GM19467 (cell line): ENCODE results near the gene INTS12.

ENCODE experiments used
- ATAC-seq: cut with Tn5 transposase; IDR thresholded peaks from one replicate; pipeline ENCODE4 v1.9.1; 2021; ENCODE audit warnings: mild to moderate bottlenecking, moderate library complexity; ENCODE audit not compliant: unreplicated experiment

Gene INTS12

DNA sequence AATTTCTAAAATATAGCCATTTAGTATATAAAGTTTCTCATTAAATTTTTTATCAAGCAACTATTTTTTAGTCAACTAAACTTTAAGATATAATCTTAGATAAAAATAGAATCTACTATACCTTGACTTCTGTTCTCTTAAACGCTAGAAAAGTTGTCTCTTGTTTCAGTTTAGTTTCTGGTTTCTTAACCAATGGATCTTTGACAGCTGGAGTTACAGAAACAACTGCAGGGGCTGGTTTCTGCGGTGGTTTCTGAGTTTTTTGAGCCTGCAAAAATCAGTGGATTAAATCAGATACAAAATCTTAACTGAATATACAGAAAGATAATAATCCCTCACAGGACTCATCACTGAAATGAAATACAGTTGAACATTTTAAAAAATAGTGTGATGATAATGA, 21.9 kb downstream of the INTS12 start:
- ATAC-seq, result no peak

- ATAC-seq, result no peak
Measured at GRCh38 chr4:105683038-105683437, 25.5 kb downstream of the INTS12 start.

DNA sequence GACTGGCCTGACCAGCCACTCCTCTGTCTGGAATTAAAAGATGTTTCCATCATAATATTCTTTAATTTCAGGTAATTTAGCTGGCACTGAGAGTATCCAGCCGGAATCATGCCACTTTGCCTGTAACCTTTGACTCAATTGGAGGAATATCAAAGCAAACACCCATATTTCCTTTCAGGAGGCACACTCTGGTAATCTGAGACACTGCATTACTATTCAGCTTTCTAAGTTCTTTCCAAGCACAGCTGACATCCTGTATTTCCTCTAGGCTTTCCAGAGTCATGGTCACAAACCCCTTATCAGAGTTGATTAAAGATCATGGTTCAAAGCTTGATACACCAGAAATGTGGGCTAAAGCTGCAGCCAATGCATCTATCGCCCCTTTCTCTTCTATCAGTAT, 29.3 kb downstream of the INTS12 start:
- no peak for ATAC-seq

GRCh38 chr4:105677709-105678108, 30.8 kb downstream of the INTS12 start:
- ATAC-seq, result no peak

GRCh38 chr4:105674011-105674410, 34.5 kb downstream of the INTS12 start:
- ATAC-seq, result no peak

GRCh38 chr4:105671301-105671700, 37.2 kb downstream of the INTS12 start:
- ATAC-seq, result no peak

DNA sequence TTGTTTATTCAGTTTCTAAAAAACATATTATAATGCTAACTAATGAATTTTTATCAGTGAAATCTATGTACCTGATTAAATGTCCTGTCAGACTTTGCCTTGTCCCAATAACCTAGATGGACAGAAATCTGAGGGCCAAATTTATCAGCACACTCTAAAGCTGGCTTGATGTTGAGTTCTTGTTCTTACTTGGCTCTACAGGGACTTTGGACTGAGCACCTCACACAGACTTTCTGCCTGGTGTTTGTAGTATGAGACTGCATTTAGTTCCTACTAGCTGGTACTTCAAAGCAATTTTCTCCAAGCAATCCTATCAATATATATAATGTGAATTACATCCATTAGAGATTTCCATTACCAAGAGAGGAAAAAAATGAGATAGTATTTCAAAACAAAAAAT, 37.8 kb downstream of the INTS12 start:
- no peak for ATAC-seq

DNA sequence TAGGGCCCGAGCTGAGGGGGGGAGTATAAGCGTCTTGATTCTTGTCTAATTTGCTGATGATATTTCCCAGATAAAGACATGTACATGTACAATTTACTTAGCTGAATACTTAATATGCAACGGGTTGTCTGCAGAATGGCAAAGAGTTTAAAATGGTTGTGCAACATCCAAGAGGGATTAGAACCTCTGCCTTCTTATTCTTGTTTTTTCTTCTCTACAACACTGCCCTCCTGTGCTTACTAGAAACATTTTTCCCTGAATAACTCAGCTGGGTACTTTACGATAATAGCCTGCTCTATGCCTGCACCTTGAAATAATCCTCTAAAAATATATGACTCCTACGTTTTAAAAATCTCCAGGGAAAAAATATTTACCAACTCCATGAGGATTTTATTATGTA, 41.8 kb downstream of the INTS12 start:
- no peak for ATAC-seq

DNA sequence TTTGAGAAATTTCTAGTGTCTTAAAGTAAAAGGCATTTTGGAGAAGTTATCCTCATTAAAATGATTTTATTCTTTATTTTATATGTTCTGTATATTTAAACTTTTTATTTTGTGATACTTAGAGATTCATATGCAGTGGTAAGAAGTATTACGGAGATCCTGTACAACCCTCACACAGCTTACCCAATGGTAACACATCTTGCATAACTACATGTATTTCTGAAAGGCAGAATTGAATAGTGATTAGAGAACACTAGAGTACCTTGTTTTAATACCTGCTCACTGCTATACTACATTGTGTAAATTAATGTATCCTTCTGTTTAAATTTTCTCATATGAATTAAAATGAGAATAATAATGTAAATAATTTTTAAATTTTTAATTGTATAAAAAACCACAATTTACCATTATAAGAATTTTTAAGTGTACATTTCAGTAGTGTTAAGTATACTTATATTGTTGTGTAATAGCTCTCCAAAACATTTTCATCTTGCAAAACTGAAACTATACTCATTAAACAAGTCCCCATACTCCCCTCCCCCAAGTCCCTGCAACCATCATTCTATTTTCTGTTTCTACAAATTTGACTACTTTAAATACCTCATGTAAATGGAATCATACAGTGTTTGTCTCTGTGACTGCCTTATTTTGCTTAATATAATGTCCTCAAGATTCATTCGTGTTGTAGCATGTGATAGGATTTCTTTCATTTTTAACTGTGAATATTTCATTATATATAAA, 45.4 kb downstream of the INTS12 start:
- ATAC-seq, result no peak

DNA sequence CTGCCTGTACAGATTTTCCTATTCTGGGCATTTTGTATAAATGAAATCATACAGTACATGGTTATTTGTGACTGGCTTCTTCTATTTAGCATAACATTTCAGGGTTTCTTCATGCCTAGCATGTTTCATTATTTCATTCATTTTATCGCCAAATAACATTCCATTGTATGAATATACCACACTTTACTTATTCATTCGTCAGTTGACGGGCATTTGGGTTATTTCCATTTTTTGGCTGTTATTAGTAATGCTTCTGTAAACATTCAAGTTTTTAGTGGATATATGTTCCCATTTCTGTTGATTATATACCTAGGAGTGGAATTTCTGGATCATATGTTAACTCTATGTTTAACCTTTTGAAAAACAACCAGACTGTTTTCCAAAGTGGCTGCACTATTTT, 47.5 kb downstream of the INTS12 start:
- no peak for ATAC-seq

DNA sequence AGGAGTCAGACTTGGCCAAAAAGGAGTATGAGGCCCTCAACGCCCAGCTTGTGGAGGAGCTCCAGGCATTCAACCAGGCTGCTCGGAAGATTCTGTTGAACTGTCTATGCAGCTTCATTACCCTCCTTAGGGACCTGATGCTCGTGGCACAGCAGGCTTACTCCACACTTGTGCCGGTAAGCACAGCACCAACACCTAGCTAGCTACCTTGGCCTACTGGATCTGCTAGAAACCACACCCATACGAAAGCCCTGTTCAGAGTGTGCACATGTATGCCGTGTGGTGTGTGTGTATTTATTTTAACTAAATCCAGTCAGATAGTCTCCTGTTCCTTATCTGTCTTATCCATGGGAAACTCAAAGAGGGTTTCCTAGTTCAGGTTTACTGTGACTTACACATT, 49.3 kb downstream of the INTS12 start:
- no peak for ATAC-seq

DNA sequence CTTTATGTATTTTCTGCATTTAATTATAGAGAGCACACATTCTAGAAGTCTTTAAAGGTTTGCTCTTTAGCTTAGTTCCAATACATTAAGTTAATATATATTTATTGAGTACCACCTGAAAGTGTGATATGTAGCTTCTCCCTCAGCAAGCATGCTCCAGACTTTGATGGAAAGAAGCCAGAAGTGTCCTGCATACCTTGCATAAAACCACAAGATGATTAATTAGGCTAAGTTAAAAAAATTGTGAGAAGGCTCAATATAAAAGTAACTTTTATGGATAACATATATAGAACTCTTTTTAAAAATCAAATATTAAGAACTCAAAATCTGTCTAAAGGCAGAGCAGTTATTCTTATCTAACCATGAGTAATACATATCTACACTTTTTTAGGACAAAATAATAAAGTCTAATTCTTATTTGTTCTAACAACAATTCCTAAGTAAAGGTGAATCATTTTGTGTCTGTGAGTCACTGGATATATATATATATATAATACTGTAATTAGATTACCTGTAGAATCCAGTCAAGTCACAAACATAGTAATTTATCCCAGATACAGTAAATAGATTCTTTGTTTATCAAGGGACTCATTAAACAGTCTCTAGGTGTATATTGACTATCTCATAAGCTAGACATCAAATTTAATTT, 51.2 kb downstream of the INTS12 start:
- no peak for ATAC-seq

GRCh38 chr4:105652286-105652888, 56.1 kb downstream of the INTS12 start:
- no peak for ATAC-seq

DNA sequence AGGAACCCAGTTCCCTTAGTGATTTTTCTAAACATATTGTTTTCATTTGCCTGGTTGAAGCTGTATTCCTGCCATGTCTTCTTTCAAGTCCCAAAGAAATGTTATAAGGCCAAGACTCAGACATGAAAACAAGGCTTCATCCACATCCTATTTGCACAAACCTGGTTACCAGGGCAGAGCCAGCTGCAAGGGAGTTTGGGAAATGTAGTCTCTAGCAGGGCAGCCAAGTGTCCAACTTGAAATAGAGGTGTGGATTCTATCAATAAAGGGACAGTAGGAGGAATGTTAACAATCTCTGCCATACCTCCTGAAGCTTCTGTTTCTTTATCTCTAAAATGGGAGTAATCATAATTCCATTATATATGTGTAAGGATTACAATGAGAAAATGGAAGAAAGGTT, 56.6 kb downstream of the INTS12 start:
- ATAC-seq, result no peak

- no peak for ATAC-seq
Measured at GRCh38 chr4:105650190-105650589, 58.3 kb downstream of the INTS12 start.

GRCh38 chr4:105645440-105645839, 63.0 kb downstream of the INTS12 start:
- no peak for ATAC-seq

- no peak for ATAC-seq
Measured at GRCh38 chr4:105644257-105644656, 64.2 kb downstream of the INTS12 start.

GRCh38 chr4:105641845-105642244, 66.6 kb downstream of the INTS12 start:
- no peak for ATAC-seq

- ATAC-seq, result peak; percentile 87
Measured at GRCh38 chr4:105637408-105638176, 70.9 kb downstream of the INTS12 start.

DNA sequence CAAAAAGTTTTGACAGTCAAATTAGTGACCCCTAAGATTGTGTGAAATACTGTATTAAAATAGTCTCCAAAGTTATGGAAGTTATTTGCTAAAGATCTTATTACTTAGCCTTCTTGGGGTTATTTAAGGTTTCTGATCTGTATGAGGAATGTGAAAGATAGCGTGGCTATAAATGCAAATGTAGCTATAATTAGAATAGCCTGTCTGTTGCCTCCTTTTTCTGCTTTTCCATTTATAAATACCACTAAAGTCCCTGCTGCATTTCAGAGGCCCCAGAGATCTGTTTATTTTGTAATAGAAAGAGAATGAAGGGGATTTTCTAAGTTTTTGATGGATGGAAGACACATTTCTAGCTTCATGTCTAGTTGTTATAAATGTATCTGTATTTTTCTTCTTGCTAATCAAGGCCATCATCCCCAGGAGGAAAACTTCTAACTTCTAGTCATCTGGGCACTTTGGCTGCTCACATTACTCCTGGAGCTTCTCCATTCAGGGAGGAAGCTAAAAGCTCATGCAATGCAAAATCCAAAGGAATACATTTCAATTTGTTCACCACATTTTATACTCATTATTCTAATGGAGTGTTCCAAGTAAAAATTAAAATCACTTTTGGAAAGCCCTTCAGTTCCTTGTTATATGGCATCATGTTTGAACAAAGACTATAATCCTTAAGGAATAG, 73.9 kb downstream of the INTS12 start:
- no peak for ATAC-seq

GRCh38 chr4:105633241-105633640, 75.2 kb downstream of the INTS12 start:
- no peak for ATAC-seq
